ENCODE data around the gene CFH. TPM values are rescaled to one million over a fixed set of nuclear protein-coding genes. Genes with fewer than 3 reads are reported as not detected.
"Not testable (repeated sequence)": the region's sequence is repeated elsewhere in the genome, so short reads cannot be mapped to it uniquely, and the experiment has no call there.

CFH gene
- total RNA-seq, 1 donor = 11.8 TPM

DNA sequence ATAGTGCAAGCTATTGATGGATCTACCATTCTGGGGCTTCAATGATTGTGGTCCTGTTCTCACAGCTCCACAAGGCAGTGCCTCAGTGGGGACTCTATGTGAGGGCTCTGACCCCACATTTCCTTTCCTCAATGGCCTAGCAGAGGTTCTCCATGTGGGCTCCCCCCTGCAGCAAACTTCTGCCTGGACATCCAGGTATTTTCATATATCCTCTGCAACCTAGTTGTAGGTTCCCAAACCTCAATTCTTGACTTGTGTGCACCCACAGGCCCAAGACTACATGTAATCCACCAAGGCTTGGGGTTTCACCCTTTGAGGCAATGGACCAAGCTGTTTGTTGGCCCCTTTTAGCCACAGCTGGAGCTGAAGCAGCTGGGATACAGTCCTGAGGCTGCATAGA, 86.9 kb downstream of the CFH start:
- no peak for DNase-seq (ENCODE audit: low read depth in 2 of 3, low spot score in 2 of 3)

DNA sequence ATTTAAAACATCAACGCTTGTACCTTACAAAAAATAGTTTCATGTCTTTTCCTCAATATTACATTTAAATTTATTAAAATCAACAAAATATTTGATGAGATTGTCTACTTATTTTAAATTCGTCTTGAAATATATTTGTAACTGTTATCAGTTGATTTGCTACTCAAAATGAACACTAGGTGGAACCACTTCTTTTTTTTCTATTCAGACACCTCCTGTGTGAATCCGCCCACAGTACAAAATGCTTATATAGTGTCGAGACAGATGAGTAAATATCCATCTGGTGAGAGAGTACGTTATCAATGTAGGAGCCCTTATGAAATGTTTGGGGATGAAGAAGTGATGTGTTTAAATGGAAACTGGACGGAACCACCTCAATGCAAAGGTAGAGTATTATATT, 91.4 kb downstream of the CFH start:
- DNase-seq (ENCODE audit: low read depth in 2 of 3, low spot score in 2 of 3) = peak in 1 of 3 donors; percentile 42

DNA sequence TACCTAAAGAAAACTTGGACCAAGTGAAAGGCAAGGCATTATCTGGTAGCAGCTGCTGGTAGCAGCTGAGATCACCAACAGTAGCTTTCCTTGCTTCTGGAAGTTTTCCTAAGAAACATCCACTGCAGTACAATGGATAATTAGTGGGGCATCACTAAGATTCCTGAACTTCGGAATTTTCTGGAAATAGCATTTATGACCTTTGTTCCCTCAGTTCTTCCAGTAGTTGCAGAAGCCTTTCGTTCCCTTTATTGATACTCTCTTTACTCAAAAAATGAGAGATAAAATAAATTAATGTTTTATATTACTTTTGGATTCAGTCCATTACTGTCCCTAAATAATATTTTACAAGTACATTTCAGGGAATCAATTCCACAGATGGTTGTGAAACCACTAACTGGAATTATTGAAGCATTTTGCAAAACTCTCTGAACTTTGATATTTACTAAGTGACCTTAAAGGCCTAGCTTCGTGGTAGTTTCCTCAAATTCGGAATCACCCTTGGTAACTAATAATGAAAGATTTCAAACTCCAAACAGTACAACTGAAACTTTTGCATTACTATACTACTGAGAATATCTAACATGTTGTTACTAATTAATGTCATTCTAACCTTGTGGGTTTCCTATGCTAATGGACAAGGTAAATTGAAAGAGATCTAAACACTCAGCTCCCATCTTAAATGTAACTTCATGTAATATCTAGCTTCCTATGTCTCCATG, 113.3 kb downstream of the CFH start:
- not testable (repeated sequence) for DNase-seq (ENCODE audit: low read depth in 2 of 3, low spot score in 2 of 3)

DNA sequence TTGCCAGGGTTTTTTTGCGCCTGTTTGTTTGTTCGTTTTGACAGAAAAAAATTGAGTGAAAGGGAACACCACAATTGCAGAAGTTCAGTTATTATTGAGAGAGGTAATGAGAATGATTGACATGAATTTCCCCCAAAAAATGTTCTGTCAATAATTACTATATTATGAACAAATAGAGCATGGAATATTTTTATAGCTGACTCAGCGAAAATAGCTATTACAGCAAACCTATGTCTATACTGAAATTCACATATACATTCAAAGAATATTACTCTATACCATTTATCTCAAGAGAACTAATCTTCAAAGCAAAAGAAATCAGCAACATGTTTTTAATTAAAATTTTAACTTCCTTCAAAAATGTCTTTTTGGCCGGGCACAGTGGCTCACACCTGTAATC, 118.0 kb downstream of the CFH start:
- DNase-seq (ENCODE audit: low read depth in 2 of 3, low spot score in 2 of 3) = not testable (repeated sequence)

DNA sequence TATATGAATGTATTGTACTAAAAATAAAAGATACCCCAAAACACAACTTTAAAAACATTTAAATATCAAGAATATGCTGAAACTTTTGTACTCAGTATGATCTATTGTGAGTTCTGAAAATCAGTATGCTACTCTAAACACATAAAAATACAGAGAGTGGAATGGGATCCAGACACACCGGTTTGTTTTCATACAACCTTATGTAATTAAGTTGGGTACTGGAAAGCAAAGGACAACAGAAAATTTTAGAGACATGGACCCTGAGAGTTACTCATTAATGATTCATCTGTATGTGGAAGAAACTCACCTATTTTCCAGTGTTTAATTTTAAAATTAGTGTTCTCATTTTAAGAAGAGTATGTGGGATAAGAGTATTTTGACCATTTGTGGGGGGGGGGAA, 121.9 kb downstream of the CFH start:
- DNase-seq (ENCODE audit: low read depth in 2 of 3, low spot score in 2 of 3) = no peak

DNA sequence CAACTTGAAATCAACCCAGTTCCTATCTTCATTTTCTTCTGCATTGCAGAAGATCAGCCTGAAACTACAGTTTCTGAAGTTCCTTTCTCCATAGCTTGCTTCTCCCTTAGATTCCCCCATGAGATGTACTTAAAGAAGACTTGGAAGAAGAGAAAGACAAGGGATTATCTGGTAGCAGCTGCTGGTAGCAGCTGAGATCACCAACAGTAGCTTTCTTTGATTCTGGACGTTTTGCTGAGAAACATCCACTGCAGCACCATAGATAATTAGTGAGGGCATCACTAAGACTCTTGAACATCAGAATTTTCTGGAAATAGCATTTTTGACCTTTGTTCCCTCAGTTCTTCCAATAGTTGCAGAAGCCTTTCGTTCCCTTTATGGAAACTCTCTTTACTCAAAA, 122.3 kb downstream of the CFH start:
- no peak for DNase-seq (ENCODE audit: low read depth in 2 of 3, low spot score in 2 of 3)

DNA sequence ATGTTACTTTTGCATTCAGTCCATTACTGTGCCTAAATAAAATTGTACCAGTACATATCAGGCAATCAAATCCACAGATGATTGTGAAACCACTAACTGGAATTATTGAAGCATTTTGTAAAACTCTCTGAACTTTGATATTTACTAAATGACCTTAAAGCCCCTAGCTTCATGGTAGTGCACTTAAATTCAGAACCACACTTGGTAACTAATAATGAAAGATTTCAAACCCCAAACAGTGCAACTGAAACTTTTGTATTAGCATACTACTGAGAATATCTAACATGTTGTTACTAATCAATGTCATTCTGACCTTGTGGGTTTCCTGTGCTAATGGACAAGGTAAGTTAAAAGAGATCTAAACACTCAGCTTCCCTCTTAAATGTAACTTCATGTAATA, 122.8 kb downstream of the CFH start, which contains the start of gene CFHR3:
Gene CFHR3, plus strand, starts transcription at position 238 of the 400 bp plus-strand sequence. Its CDS starts 47 bp downstream, at position 285.
- DNase-seq (ENCODE audit: low read depth in 2 of 3, low spot score in 2 of 3) = no peak

DNA sequence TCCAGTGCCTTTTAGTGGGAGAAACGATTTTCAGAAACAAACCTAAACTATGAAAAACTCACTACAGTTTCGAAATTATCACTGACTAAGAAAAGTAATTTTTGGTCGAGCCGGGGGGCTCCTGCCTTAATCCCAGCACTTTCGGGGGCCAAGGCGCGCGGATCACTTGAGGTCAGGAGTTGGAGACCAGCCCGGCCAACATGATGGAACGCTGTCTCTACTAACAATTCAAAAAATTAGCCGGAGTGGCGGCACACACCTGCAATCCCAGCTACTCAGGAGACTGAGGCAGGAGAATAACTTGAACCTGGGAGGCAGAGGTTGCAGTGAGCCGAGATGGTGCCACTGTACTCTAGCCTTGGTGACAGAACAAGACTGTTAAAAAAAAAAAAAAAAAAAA, 125.8 kb downstream of the CFH start:
- DNase-seq (ENCODE audit: low read depth in 2 of 3, low spot score in 2 of 3) = no peak

DNA sequence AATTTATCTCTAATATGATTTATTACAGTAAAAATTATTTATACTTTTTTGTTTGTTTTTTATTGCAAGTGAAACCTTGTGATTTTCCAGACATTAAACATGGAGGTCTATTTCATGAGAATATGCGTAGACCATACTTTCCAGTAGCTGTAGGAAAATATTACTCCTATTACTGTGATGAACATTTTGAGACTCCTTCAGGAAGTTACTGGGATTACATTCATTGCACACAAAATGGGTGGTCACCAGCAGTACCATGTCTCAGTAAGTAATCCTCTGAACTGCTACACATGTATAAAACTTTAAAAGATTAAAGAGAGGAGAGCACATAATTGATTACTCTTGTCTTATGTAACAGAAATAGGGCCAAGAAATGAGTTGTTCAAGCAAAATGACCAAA, 127.2 kb downstream of the CFH start:
- DNase-seq (ENCODE audit: low read depth in 2 of 3, low spot score in 2 of 3) = no peak

DNA sequence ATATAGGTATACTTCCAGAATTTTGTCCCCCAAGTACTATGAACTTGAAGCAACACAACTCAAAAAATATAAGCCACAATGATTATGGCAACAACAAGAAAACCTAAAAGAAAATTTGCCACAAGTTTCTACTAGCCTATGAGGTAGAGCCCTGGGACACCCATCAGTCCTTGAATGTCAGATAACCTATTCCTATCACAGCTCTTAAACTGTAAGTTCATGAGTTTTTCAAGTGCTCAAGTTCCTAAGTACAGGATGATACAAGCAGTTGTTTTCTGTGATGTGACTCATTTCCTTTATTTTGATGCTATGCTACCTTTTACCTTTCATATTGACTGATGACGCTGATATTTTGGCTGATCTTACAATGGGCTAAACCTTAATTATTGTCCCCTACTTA, 139.4 kb downstream of the CFH start:
- not testable (repeated sequence) for DNase-seq (ENCODE audit: low read depth in 2 of 3, low spot score in 2 of 3)

DNA sequence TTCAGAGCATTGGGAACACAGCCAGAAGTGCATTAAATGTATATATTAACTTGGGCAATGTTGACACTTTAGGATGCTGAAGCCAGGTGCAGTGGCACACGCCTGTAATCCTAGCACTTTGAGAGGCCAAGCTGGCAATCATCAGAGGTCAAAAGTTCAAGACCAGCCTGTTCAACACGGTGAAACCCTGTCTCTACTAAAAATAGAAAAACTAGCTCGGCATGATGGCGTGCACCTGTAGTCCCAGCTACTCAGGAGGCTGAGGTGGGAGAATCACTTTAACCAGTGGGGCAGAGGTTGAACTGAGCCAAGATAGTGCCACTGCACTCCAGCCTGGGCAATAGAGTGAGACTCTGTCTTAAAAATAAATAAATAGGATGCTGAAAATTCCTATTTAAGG, 142.3 kb downstream of the CFH start:
- DNase-seq (ENCODE audit: low read depth in 2 of 3, low spot score in 2 of 3) = not testable (repeated sequence)

Other genes starting within 250 kb of the CFH start
- 0.27 TPM for gene KCNT2, start 43.6 kb upstream of the CFH start, total RNA-seq
- not detected for gene CFHR3, start 122.8 kb downstream of the CFH start, total RNA-seq
- not detected for gene CFHR1, start 167.7 kb downstream of the CFH start, total RNA-seq
- gene CFHR4, start 236.0 kb downstream of the CFH start, total RNA-seq = not detected